OCI-LY3 (cell line): ENCODE measurements around the gene FMN1.

ENCODE experiments used
- CTCF ChIP-seq: fragments of 200-600, 300-600 bp; sonication (generic); IDR thresholded peaks from 2 replicates; pipeline ENCODE4 v1.5.1; 2014; ENCODE audit warnings: antibody characterized with exemption, low read length, low read depth
- EZH2phosphoT487 ChIP-seq: fragments of 200-600 bp; shearing (Covaris generic); IDR thresholded peaks from 2 replicates; pipeline ENCODE4 v1.6.1; 2018; ENCODE audit warnings: antibody characterized with exemption, mixed run types, low read depth

- TF ChIP-seq CTCF, result no peak
- no peak for TF ChIP-seq EZH2phosphoT487
Measured at GRCh38 chr15:33161209-33161608, 33.3 kb downstream of the FMN1 start.
